HepG2 (cell line): ENCODE results near the gene MAP2K6. TPM values are rescaled to one million over a fixed set of nuclear protein-coding genes. Genes with fewer than 3 reads are reported as not detected.

Experiments used
- BCL6 ChIP-seq: IDR thresholded peaks from 2 replicates; pipeline ENCODE4 v1.6.1; 2016; ENCODE audit warnings: missing genetic modification reagents, missing compliant biosample characterization
- BRD4 ChIP-seq: sonication (generic); formaldehyde crosslinking; IDR thresholded peaks from 2 replicates; pipeline ENCODE4 v1.4.0; 2020; ENCODE audit warnings: missing genetic modification reagents
- CBFB ChIP-seq: sonication (generic); formaldehyde crosslinking; IDR thresholded peaks from 2 replicates; pipeline ENCODE4 v1.4.0; 2020; ENCODE audit warnings: missing genetic modification reagents
- CC2D1A ChIP-seq: sonication (generic); formaldehyde crosslinking; IDR thresholded peaks from 2 replicates; pipeline ENCODE4 v1.8.1; 2023; ENCODE audit warnings: mild to moderate bottlenecking, missing genetic modification reagents
- CEBPB ChIP-seq: IDR thresholded peaks from 2 replicates; pipeline ENCODE4 v1.6.1; 2011; ENCODE audit warnings: low read depth, low read length, improper control_type of control experiment, borderline replicate concordance
- DZIP1 ChIP-seq: sonication (generic); formaldehyde crosslinking; IDR thresholded peaks from 2 replicates; pipeline ENCODE4 v1.5.0; 2020; ENCODE audit warnings: mild to moderate bottlenecking, missing genetic modification reagents
- GPBP1L1 ChIP-seq: sonication (generic); formaldehyde crosslinking; IDR thresholded peaks from 2 replicates; pipeline ENCODE4 v1.5.0; 2020; ENCODE audit warnings: mild to moderate bottlenecking, missing genetic modification reagents
- GTF2F1 ChIP-seq: fragments of 150-350 bp; IDR thresholded peaks from 2 replicates; pipeline ENCODE4 v1.6.1; 2014; ENCODE audit warnings: low read length
- LRRFIP1 ChIP-seq: sonication (generic); formaldehyde crosslinking; conservative IDR thresholded peaks from 2 replicates; pipeline ENCODE4 v1.4.0; 2020; ENCODE audit warnings: missing genetic modification reagents
- NFATC3 ChIP-seq: sonication (generic); formaldehyde crosslinking; IDR thresholded peaks from 2 replicates; pipeline ENCODE4 v1.5.1; 2020; ENCODE audit warnings: mild to moderate bottlenecking, missing genetic modification reagents
- RAD51 ChIP-seq: fragments of 450-650 bp; IDR thresholded peaks from 2 replicates; pipeline ENCODE4 v1.6.1; 2016; ENCODE audit warnings: borderline replicate concordance
- SOX6 ChIP-seq, 2 experiments: fragments of 450-650 bp in 1 of 2; sonication (generic) in 1 of 2; formaldehyde crosslinking in 1 of 2; IDR thresholded peaks; 2 replicates each; pipeline versions ENCODE4 v1.4.0 to v1.6.1; 2017 to 2020; ENCODE audit warnings: antibody characterized with exemption in 1 of 2, mild to moderate bottlenecking in 1 of 2, missing genetic modification reagents in 1 of 2
- SP140L ChIP-seq: sonication (generic); formaldehyde crosslinking; IDR thresholded peaks from 2 replicates; pipeline ENCODE4 v1.4.0; 2020; ENCODE audit warnings: missing genetic modification reagents, borderline replicate concordance
- SUZ12 ChIP-seq: fragments of 150-350 bp; IDR thresholded peaks from 2 replicates; pipeline ENCODE4 v1.6.1; 2014; ENCODE audit warnings: low read depth, low read length
- TCF7 ChIP-seq: sonication (generic); IDR thresholded peaks from 2 replicates; pipeline ENCODE4 v1.6.1; 2016; ENCODE audit warnings: antibody characterized with exemption, low read depth
- ZMYM3 ChIP-seq: sonication (generic); formaldehyde crosslinking; IDR thresholded peaks from 2 replicates; pipeline ENCODE4 v1.5.1; 2020; ENCODE audit warnings: mild to moderate bottlenecking, missing genetic modification reagents
- ZNF34 ChIP-seq: sonication (generic); formaldehyde crosslinking; IDR thresholded peaks from 2 replicates; pipeline ENCODE4 v1.4.0; 2020; ENCODE audit warnings: mild to moderate bottlenecking, missing genetic modification reagents, borderline replicate concordance
- ZNF343 ChIP-seq: sonication (generic); formaldehyde crosslinking; IDR thresholded peaks from 2 replicates; pipeline ENCODE4 v1.4.0; 2020; ENCODE audit warnings: mild to moderate bottlenecking, missing genetic modification reagents
- ZNF569 ChIP-seq: sonication (generic); formaldehyde crosslinking; IDR thresholded peaks from 2 replicates; pipeline ENCODE4 v1.5.0; 2020; ENCODE audit warnings: mild to moderate bottlenecking, missing genetic modification reagents, moderate library complexity, borderline replicate concordance
- ZNF605 ChIP-seq: sonication (generic); formaldehyde crosslinking; IDR thresholded peaks from 2 replicates; pipeline ENCODE4 v1.8.0; 2022; ENCODE audit warnings: mild to moderate bottlenecking, missing genetic modification reagents
- ZNF710 ChIP-seq: sonication (generic); formaldehyde crosslinking; IDR thresholded peaks from 2 replicates; pipeline ENCODE4 v1.5.0; 2020; ENCODE audit warnings: mild to moderate bottlenecking, missing genetic modification reagents, borderline replicate concordance
- ZNF724P ChIP-seq: sonication (generic); formaldehyde crosslinking; IDR thresholded peaks from 2 replicates; pipeline ENCODE4 v1.8.0; 2022; ENCODE audit warnings: missing genetic modification reagents, borderline replicate concordance
- polyA plus RNA-seq, 8 experiments: library from polyadenylated mRNA; depleted of rRNA in 3 of 8; stranded (reverse) in 7 of 8; unstranded in 1 of 8; fragments of >200 nt; fragmentation: Illumina TruSeq in 4 of 8; extraction: Trizol in 4 of 8; gene quantifications; 2 replicates each; pipeline versions ENCODE4 v1.2.1 to v1.2.3, GENCODE V29; 2011 to 2016; ENCODE audit warnings: low read depth in 4 of 8, missing spikeins in 1 of 8, mixed read lengths in 1 of 8; ENCODE audit not compliant: insufficient read depth in 1 of 8
- total RNA-seq, 5 experiments: library from RNA; depleted of rRNA; stranded (reverse); fragments of >200 nt; fragmentation: Illumina TruSeq; extraction: Trizol; gene quantifications; 2 replicates each; pipeline ENCODE4 v1.2.3, GENCODE V29; 2016; ENCODE audit warnings: low read depth in 1 of 5

Gene MAP2K6
- total and polyA plus RNA-seq, 2 of the 13 experiments (the other 11 are each of a cell fraction or from before 2014, with no cell fraction given) = 5.1 to 33.6 TPM

GRCh38 chr17:69477204-69477902 is 62.9 kb downstream of the MAP2K6 start (continued):
- TF ChIP-seq LRRFIP1 = no peak
- TF ChIP-seq BCL6 (CRISPR knock-in tag) = 0 out of 2 replicates have a peak, but pooled peaks have one; percentile 20
- TF ChIP-seq ZMYM3 (CRISPR knock-in tag) = no peak
- TF ChIP-seq CBFB (CRISPR knock-in tag) = no peak
- TF ChIP-seq CC2D1A (CRISPR knock-in tag) = no peak
- TF ChIP-seq NFATC3 (CRISPR knock-in tag) = no peak
- no peak for TF ChIP-seq ZNF724P (CRISPR knock-in tag)
- TF ChIP-seq TCF7 = peak; percentile 27; the same call in 1 of the 2 replicates
- TF ChIP-seq ZNF343 (CRISPR knock-in tag) = no peak
- TF ChIP-seq ZNF605 = no peak
- no peak for TF ChIP-seq ZNF710 (CRISPR knock-in tag)
- no peak for TF ChIP-seq SUZ12
- no peak for TF ChIP-seq BRD4 (CRISPR knock-in tag)
- TF ChIP-seq CEBPB = peak; percentile 53; the same call in 1 of the 2 replicates
- no peak for TF ChIP-seq GTF2F1
- no peak for TF ChIP-seq SP140L
- no peak for TF ChIP-seq GPBP1L1 (CRISPR knock-in tag)
- no peak for TF ChIP-seq SOX6 (IDR thresholded peaks at IDR 0.05)
- TF ChIP-seq SOX6 (CRISPR knock-in tag; IDR thresholded peaks at IDR 0.05) = peak; percentile 64
- no peak for TF ChIP-seq ZNF34 (CRISPR knock-in tag)
- TF ChIP-seq ZNF569 = no peak
- TF ChIP-seq RAD51 = no peak
- TF ChIP-seq DZIP1 (CRISPR knock-in tag) = no peak
